Measurements from ENCODE around the gene SLC9A3.

SLC9A3 gene

GRCh38 chr5:524234-524972, at the start of gene SLC9A3:
Gene SLC9A3, minus strand, starts transcription at chr5:524449.
- no peak for TF ChIP-seq JUND (IDR thresholded peaks at IDR 0.05; ENCODE audit: low read depth)
- no peak for DNase-seq (ENCODE audit: low read depth in 1 of 2, low spot score in 1 of 2)
- in situ Hi-C loops (cut with HindIII; ENCODE audit: low pct_unique_long_range_greater_than_20kb, low sequenced_read_pairs), result no loop called here

GRCh38 chr5:573976-574375, 49.7 kb upstream of the SLC9A3 start:
- in situ Hi-C loops (cut with HindIII; ENCODE audit: low pct_unique_long_range_greater_than_20kb, low sequenced_read_pairs), result no loop called here
- no peak for TF ChIP-seq JUND (IDR thresholded peaks at IDR 0.05; ENCODE audit: low read depth)
- no peak for DNase-seq (ENCODE audit: low read depth in 1 of 2, low spot score in 1 of 2)

- no peak for TF ChIP-seq JUND (IDR thresholded peaks at IDR 0.05; ENCODE audit: low read depth)
- no peak for DNase-seq (ENCODE audit: low read depth in 1 of 2, low spot score in 1 of 2)
- in situ Hi-C loops (cut with HindIII; ENCODE audit: low pct_unique_long_range_greater_than_20kb, low sequenced_read_pairs), result no loop called here
Observed at GRCh38 chr5:573206-573605, 49.0 kb upstream of the SLC9A3 start.

GRCh38 chr5:572398-573019, 48.3 kb upstream of the SLC9A3 start:
- TF ChIP-seq JUND (IDR thresholded peaks at IDR 0.05; ENCODE audit: low read depth), result no peak
- DNase-seq (ENCODE audit: low read depth in 1 of 2, low spot score in 1 of 2), result no peak
- in situ Hi-C loops (cut with HindIII; ENCODE audit: low pct_unique_long_range_greater_than_20kb, low sequenced_read_pairs), result no loop called here

GRCh38 chr5:571791-572190, 47.5 kb upstream of the SLC9A3 start:
- no peak for TF ChIP-seq JUND (IDR thresholded peaks at IDR 0.05; ENCODE audit: low read depth)
- DNase-seq (ENCODE audit: low read depth in 1 of 2, low spot score in 1 of 2), result no peak
- in situ Hi-C loops (cut with HindIII; ENCODE audit: low pct_unique_long_range_greater_than_20kb, low sequenced_read_pairs), result no loop called here

GRCh38 chr5:570886-571285, 46.6 kb upstream of the SLC9A3 start:
- TF ChIP-seq JUND (IDR thresholded peaks at IDR 0.05; ENCODE audit: low read depth), result no peak
- no peak for DNase-seq (ENCODE audit: low read depth in 1 of 2, low spot score in 1 of 2)
- in situ Hi-C loops (cut with HindIII; ENCODE audit: low pct_unique_long_range_greater_than_20kb, low sequenced_read_pairs), result no loop called here

- in situ Hi-C loops (cut with HindIII; ENCODE audit: low pct_unique_long_range_greater_than_20kb, low sequenced_read_pairs), result no loop called here
- no peak for DNase-seq (ENCODE audit: low read depth in 1 of 2, low spot score in 1 of 2)
- no peak for TF ChIP-seq JUND (IDR thresholded peaks at IDR 0.05; ENCODE audit: low read depth)
Observed at GRCh38 chr5:570446-570845, 46.2 kb upstream of the SLC9A3 start.

GRCh38 chr5:569868-570361, 45.7 kb upstream of the SLC9A3 start:
- no peak for TF ChIP-seq JUND (IDR thresholded peaks at IDR 0.05; ENCODE audit: low read depth)
- in situ Hi-C loops (cut with HindIII; ENCODE audit: low pct_unique_long_range_greater_than_20kb, low sequenced_read_pairs), result no loop called here
- no peak for DNase-seq (ENCODE audit: low read depth in 1 of 2, low spot score in 1 of 2)

- no peak for TF ChIP-seq JUND (IDR thresholded peaks at IDR 0.05; ENCODE audit: low read depth)
- DNase-seq (ENCODE audit: low read depth in 1 of 2, low spot score in 1 of 2), result no peak
- in situ Hi-C loops (cut with HindIII; ENCODE audit: low pct_unique_long_range_greater_than_20kb, low sequenced_read_pairs), result no loop called here
Observed at GRCh38 chr5:569358-569867, 45.2 kb upstream of the SLC9A3 start.

GRCh38 chr5:568809-569208, 44.6 kb upstream of the SLC9A3 start:
- in situ Hi-C loops (cut with HindIII; ENCODE audit: low pct_unique_long_range_greater_than_20kb, low sequenced_read_pairs), result no loop called here
- no peak for TF ChIP-seq JUND (IDR thresholded peaks at IDR 0.05; ENCODE audit: low read depth)
- DNase-seq (ENCODE audit: low read depth in 1 of 2, low spot score in 1 of 2), result no peak

GRCh38 chr5:568061-568781, 44.0 kb upstream of the SLC9A3 start:
- no peak for TF ChIP-seq JUND (IDR thresholded peaks at IDR 0.05; ENCODE audit: low read depth)
- DNase-seq (ENCODE audit: low read depth in 1 of 2, low spot score in 1 of 2), result no peak
- in situ Hi-C loops (cut with HindIII; ENCODE audit: low pct_unique_long_range_greater_than_20kb, low sequenced_read_pairs), result no loop called here

- in situ Hi-C loops (cut with HindIII; ENCODE audit: low pct_unique_long_range_greater_than_20kb, low sequenced_read_pairs), result no loop called here
- TF ChIP-seq JUND (IDR thresholded peaks at IDR 0.05; ENCODE audit: low read depth), result no peak
- DNase-seq (ENCODE audit: low read depth in 1 of 2, low spot score in 1 of 2), result no peak
Observed at GRCh38 chr5:567664-568060, 43.4 kb upstream of the SLC9A3 start.
